Sigmoid colon (tissue), 7 donors: ENCODE results near the gene IMPG1. TPM values are rescaled to one million over a fixed set of nuclear protein-coding genes. Genes with fewer than 3 reads are reported as not detected.

Experiments used
- DNase-seq: peaks from one replicate; pipeline ENCODE4 v3.0.0-alpha.2; 2019
- H3K27ac ChIP-seq, 4 donors: fragments of 200-600 bp; sonication (generic); one replicate each; pipeline ENCODE4 v1.5.1; 2016 to 2019; ENCODE audit warnings: mild to moderate bottlenecking in 1 of 4
- H3K27me3 ChIP-seq, 3 donors: fragments of 200-600 bp; sonication (generic); one replicate each; pipeline ENCODE4 v1.5.1; 2019; ENCODE audit warnings: mild to moderate bottlenecking in 1 of 3
- H3K36me3 ChIP-seq, 4 donors: fragments of 200-600 bp; sonication (generic); one replicate each; pipeline ENCODE4 v1.5.1; 2016 to 2019
- H3K4me1 ChIP-seq, 4 donors: fragments of 200-600 bp; sonication (generic); one replicate each; pipeline ENCODE4 v1.5.1; 2017 to 2019
- H3K4me3 ChIP-seq, 4 donors: fragments of 200-600 bp; sonication (generic); one replicate each; pipeline ENCODE4 v1.5.1; 2017 to 2019; ENCODE audit warnings: mild to moderate bottlenecking in 2 of 4, moderate library complexity in 1 of 4
- H3K9me3 ChIP-seq, 4 donors: fragments of 200-600 bp in 3 of 4; sonication (generic) in 3 of 4; one replicate each; pipeline versions ENCODE4 v1.5.1 to v1.6.1; 2013 to 2019
- EP300 ChIP-seq, 4 donors: sonication (generic); formaldehyde crosslinking; IDR thresholded peaks; one replicate each; pipeline ENCODE4 v1.6.1; 2017; ENCODE audit warnings: antibody characterized with exemption in 4 of 4
- POLR2A ChIP-seq, 2 donors: fragments of 450-650 bp; IDR thresholded peaks; one replicate each; pipeline ENCODE4 v1.6.1; 2016; ENCODE audit warnings: antibody characterized with exemption in 2 of 2, mild to moderate bottlenecking in 2 of 2, moderate library complexity in 2 of 2
- POLR2AphosphoS5 ChIP-seq, 4 donors: sonication (generic); formaldehyde crosslinking; IDR thresholded peaks; one replicate each; pipeline ENCODE4 v1.6.1; 2017; ENCODE audit warnings: antibody characterized with exemption in 4 of 4
- WGBS, 2 donors: extraction: QIAGEN DNeasy Blood & Tissue Kit; methylation state at CpG; one replicate each; pipeline ENCODE4 v1.1.7; 2013; 5-methylcytosine and 5-hydroxymethylcytosine counted together
- intact Hi-C: fragments of 100-400 bp; cut with DNase I; formaldehyde crosslinking; loops from one replicate; pipeline ENCODE4 v1.15.1; 2023
- polyA plus RNA-seq, 3 donors: library from polyadenylated mRNA; stranded (reverse); fragments of 200-250 nt; gene quantifications; one replicate each; pipeline ENCODE4 v1.2.3, GENCODE V29; 2013
- total RNA-seq, 4 donors: library from RNA; depleted of rRNA; stranded (reverse); fragments of >200 nt; gene quantifications; one replicate each; pipeline ENCODE4 v1.1.0, GENCODE V29; 2016
- TF ChIP-seq, protein P1 (sequence below), 4 experiments: fragments of 450-650 bp in 3 of 4; fragments of 200-600 bp in 1 of 4; IDR thresholded peaks; one replicate each; pipeline ENCODE4 v1.5.1; 2016 to 2019; ENCODE audit warnings: antibody characterized with exemption in 4 of 4, mild to moderate bottlenecking in 3 of 4, moderate library complexity in 2 of 4
- donor health status: healthy with polysubstance abuse.
- donor health status: Bipolar disorder and iron deficiency.
- donor health status: healthy.

Gene IMPG1
- total and polyA plus RNA-seq, 7 donors: not detected

DNA sequence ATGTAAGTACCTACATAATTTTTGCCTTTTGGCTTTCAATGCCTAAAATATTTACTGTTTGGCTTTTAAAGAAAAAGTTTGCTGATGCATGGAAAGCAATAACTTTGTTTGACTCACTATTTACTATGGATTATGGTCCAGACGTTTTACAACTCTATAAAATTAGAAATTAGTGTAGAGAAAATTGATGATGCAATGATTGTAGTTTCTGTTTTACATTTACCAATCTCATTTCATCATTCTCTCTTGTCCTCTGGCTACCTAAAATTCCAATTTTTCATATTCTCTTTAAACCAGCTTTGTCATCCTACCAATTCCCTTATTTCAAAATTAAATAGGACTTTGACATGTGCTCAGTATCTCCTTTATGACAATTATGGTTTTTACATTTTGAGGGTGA lies 131.0 kb downstream of the IMPG1 start:
- intact Hi-C loops: no loop called here
- Histone ChIP-seq H3K9me3 (no peaks in the 10 kb centered on the region), H3K27ac (no peak overlapping the region), H3K36me3 (no peaks in the 10 kb centered on the region), H3K4me3 (no peak overlapping the region), H3K4me1 (no peaks in the 10 kb centered on the region), H3K27me3 (no peaks in the 10 kb centered on the region)
- WGBS, 2 donors: 0 to 27% methylated on average over 1 of the region's 1 CpG
- TF ChIP-seq, protein P1, sequence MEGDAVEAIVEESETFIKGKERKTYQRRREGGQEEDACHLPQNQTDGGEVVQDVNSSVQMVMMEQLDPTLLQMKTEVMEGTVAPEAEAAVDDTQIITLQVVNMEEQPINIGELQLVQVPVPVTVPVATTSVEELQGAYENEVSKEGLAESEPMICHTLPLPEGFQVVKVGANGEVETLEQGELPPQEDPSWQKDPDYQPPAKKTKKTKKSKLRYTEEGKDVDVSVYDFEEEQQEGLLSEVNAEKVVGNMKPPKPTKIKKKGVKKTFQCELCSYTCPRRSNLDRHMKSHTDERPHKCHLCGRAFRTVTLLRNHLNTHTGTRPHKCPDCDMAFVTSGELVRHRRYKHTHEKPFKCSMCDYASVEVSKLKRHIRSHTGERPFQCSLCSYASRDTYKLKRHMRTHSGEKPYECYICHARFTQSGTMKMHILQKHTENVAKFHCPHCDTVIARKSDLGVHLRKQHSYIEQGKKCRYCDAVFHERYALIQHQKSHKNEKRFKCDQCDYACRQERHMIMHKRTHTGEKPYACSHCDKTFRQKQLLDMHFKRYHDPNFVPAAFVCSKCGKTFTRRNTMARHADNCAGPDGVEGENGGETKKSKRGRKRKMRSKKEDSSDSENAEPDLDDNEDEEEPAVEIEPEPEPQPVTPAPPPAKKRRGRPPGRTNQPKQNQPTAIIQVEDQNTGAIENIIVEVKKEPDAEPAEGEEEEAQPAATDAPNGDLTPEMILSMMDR (IDR thresholded peaks at IDR 0.05): no peak
- TF ChIP-seq POLR2A (IDR thresholded peaks at IDR 0.05): no peak
- no peak for TF ChIP-seq EP300 (IDR thresholded peaks at IDR 0.05)
- no peak for TF ChIP-seq POLR2AphosphoS5 (IDR thresholded peaks at IDR 0.05)
- DNase-seq: no peak

DNA sequence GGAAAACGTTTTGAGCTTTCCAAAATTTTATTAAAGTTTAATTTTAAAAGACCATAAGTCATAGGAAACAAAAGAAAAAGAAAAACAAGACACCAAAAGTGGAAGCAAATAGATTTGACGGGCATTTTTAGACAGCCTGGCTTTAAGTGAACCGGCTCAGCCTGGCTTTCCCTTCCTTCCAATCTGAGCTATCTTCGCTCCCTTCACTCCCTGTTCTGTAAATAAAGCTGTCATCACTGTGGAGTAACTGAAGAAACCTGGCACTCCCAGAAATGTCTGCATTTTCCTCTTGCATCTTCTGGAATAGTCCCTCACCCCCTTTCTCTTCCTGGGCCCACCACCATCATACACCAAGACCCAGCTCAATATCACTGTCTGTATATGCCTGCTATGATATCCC lies 131.9 kb downstream of the IMPG1 start:
- no peak overlapping the region for H3K4me3 ChIP-seq
- TF ChIP-seq POLR2AphosphoS5 (IDR thresholded peaks at IDR 0.05): no peak
- no peak for TF ChIP-seq EP300 (IDR thresholded peaks at IDR 0.05)
- TF ChIP-seq, protein P1 (IDR thresholded peaks at IDR 0.05): no peak
- TF ChIP-seq POLR2A (IDR thresholded peaks at IDR 0.05): no peak
- H3K9me3 ChIP-seq: no peaks in the 10 kb centered on the region
- H3K36me3 ChIP-seq: no peaks in the 10 kb centered on the region
- H3K27ac ChIP-seq: no peak overlapping the region
- no peaks in the 10 kb centered on the region for H3K4me1 ChIP-seq
- WGBS, 2 donors: 22 to 48% methylated on average over 4 of the region's 4 CpGs
- no peak for DNase-seq
- no peaks in the 10 kb centered on the region for H3K27me3 ChIP-seq
- intact Hi-C loops: no loop called here

DNA sequence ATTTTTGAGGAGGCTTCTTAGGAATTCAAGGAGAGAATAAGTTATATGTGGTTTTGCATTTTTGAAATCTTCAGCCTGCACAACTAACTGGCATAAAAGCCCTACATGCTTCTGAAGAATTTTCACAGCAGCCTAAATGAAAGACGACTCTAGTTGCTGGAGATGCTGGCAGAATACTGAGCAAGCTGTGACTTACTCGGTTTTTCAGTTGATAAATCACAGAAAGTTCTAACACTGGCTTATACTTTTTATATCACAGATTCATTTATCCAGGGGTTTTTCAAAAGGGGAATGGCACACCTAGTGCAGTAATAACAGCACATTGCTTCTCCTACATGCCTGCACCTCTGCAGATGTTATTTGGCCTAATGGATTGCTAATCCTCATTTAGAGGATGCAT lies 134.6 kb downstream of the IMPG1 start:
- H3K36me3 ChIP-seq: no peaks in the 10 kb centered on the region
- H3K27me3 ChIP-seq: no peaks in the 10 kb centered on the region
- 78 to 80% methylated on average over 2 of the region's 2 CpGs for WGBS, 2 donors
- TF ChIP-seq EP300 (IDR thresholded peaks at IDR 0.05): no peak
- TF ChIP-seq POLR2AphosphoS5 (IDR thresholded peaks at IDR 0.05): no peak
- no peak for TF ChIP-seq POLR2A (IDR thresholded peaks at IDR 0.05)
- TF ChIP-seq, protein P1 (IDR thresholded peaks at IDR 0.05): no peak
- intact Hi-C loops: loop anchor here (10.0 kb wide), 1 partner anchor 1517 kb away; no protein-coding TSS in a partner anchor
- no peak overlapping the region for H3K4me3 ChIP-seq
- no peaks in the 10 kb centered on the region for H3K9me3 ChIP-seq
- no peak overlapping the region for H3K27ac ChIP-seq
- no peak for DNase-seq
- peaks cover 0 to 6% (median 5%) of the 10 kb centered on the region in 4 donors for H3K4me1 ChIP-seq

DNA sequence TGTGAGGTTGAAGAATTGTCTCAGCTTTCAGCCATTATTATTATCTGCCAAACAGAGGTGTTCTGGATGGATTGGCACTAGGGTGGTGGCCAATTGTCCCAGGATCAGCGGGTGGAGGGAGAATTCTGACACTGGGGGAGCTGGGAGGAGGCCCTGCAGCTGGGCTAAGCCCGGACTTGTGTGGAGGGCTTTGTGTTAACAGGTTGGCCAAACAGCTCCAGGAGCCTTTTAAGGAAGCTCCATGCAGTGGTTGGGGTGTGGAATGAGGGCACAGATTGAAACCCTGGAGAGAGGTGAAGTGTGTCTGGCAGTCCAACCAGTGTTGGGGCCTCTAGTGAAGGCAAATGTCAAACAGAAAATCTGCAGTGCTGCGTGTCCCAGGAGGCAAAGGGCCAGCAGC lies 135.8 kb downstream of the IMPG1 start:
- Histone ChIP-seq H3K27me3 (no peaks in the 10 kb centered on the region), H3K4me1 (peaks cover 0 to 6% (median 5%) of the 10 kb centered on the region in 4 donors), H3K4me3 (no peak overlapping the region), H3K9me3 (no peaks in the 10 kb centered on the region), H3K36me3 (no peaks in the 10 kb centered on the region), H3K27ac (no peak overlapping the region)
- no peak for DNase-seq
- WGBS, 2 donors: 82 to 86% methylated on average over 3 of the region's 3 CpGs
- intact Hi-C loops: loop anchor here (10.0 kb wide), 1 partner anchor 1518 kb away; no protein-coding TSS in a partner anchor
- TF ChIP-seq, protein P1 (IDR thresholded peaks at IDR 0.05): no peak
- TF ChIP-seq EP300 (IDR thresholded peaks at IDR 0.05): no peak
- TF ChIP-seq POLR2AphosphoS5 (IDR thresholded peaks at IDR 0.05): no peak
- no peak for TF ChIP-seq POLR2A (IDR thresholded peaks at IDR 0.05)

DNA sequence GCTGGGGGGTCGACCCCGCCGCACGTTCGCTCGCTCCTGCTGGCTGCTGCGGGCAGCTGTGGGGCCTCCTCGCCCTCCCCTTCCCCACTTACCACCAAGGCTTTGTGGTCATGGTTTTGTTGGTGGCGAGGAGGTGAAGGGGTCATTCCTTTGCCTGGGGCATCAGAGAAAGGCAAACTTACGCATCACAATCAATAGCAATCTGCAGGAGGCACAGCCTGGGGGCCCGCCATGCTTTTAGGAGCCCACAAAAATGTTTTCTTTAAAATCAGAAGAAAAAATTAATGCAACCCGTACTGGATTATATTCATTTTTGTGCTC lies 137.0 kb downstream of the IMPG1 start:
- WGBS, 2 donors: 36 to 54% methylated on average over 12 of the region's 12 CpGs
- H3K4me3 ChIP-seq: peak overlapping the region in 3 of 4 donors; percentile 32 to 43 (median 41)
- intact Hi-C loops: loop anchor here (10.0 kb wide), 1 partner anchor 1519 kb away; no protein-coding TSS in a partner anchor
- DNase-seq: no peak
- no peaks in the 10 kb centered on the region for H3K9me3 ChIP-seq
- no peaks in the 10 kb centered on the region for H3K36me3 ChIP-seq
- TF ChIP-seq POLR2A (IDR thresholded peaks at IDR 0.05) (no peak), POLR2AphosphoS5 (IDR thresholded peaks at IDR 0.05) (no peak), EP300 (IDR thresholded peaks at IDR 0.05) (no peak)
- TF ChIP-seq, protein P1 (IDR thresholded peaks at IDR 0.05): no peak
- no peak overlapping the region for H3K27ac ChIP-seq
- H3K27me3 ChIP-seq: no peaks in the 10 kb centered on the region
- peaks cover 0 to 6% (median 5%) of the 10 kb centered on the region in 4 donors for H3K4me1 ChIP-seq
